HepG2 (cell line): ENCODE measurements around the gene SIK3. TPM values are rescaled to one million over a fixed set of nuclear protein-coding genes. Genes with fewer than 3 reads are reported as not detected.

Experiments
- CEBPZ ChIP-seq: IDR thresholded peaks from 2 replicates; pipeline ENCODE4 v1.6.1; 2012; ENCODE audit warnings: low read length, improper control_type of control experiment
- EEA1 ChIP-seq: sonication (generic); formaldehyde crosslinking; IDR thresholded peaks from 2 replicates; pipeline ENCODE4 v1.5.1; 2020; ENCODE audit warnings: mild to moderate bottlenecking, missing genetic modification reagents, borderline replicate concordance
- MEIS1 ChIP-seq: sonication (generic); formaldehyde crosslinking; IDR thresholded peaks from 2 replicates; pipeline ENCODE4 v1.9.0; 2021; ENCODE audit warnings: mild to moderate bottlenecking, missing genetic modification reagents, moderate library complexity, borderline replicate concordance
- MIER2 ChIP-seq: IDR thresholded peaks from 2 replicates; pipeline ENCODE4 v1.6.1; 2016; ENCODE audit warnings: missing biosample characterization, missing genetic modification reagents
- NFATC3 ChIP-seq: sonication (generic); formaldehyde crosslinking; IDR thresholded peaks from 2 replicates; pipeline ENCODE4 v1.5.1; 2020; ENCODE audit warnings: mild to moderate bottlenecking, missing genetic modification reagents
- ZBTB7B ChIP-seq: sonication (generic); formaldehyde crosslinking; IDR thresholded peaks from 2 replicates; pipeline ENCODE4 v1.4.0; 2020; ENCODE audit warnings: missing genetic modification reagents
- ZFP37 ChIP-seq: sonication (generic); formaldehyde crosslinking; IDR thresholded peaks from 2 replicates; pipeline ENCODE4 v1.4.0; 2020; ENCODE audit warnings: missing genetic modification reagents, borderline replicate concordance
- ZFP91 ChIP-seq: sonication (generic); formaldehyde crosslinking; IDR thresholded peaks from 2 replicates; pipeline ENCODE4 v1.9.0; 2022; ENCODE audit warnings: missing genetic modification reagents, mild to moderate bottlenecking, borderline replicate concordance
- ZNF33A ChIP-seq: sonication (generic); formaldehyde crosslinking; IDR thresholded peaks from 2 replicates; pipeline ENCODE4 v1.5.1; 2020; ENCODE audit warnings: missing genetic modification reagents, mild to moderate bottlenecking, moderate library complexity, borderline replicate concordance
- polyA plus RNA-seq, 8 experiments: library from polyadenylated mRNA; depleted of rRNA in 3 of 8; stranded (reverse) in 7 of 8; unstranded in 1 of 8; fragments of >200 nt; fragmentation: Illumina TruSeq in 4 of 8; extraction: Trizol in 4 of 8; gene quantifications; 2 replicates each; pipeline versions ENCODE4 v1.2.1 to v1.2.3, GENCODE V29; 2011 to 2016; ENCODE audit warnings: low read depth in 4 of 8, missing spikeins in 1 of 8, mixed read lengths in 1 of 8; ENCODE audit not compliant: insufficient read depth in 1 of 8
- total RNA-seq, 5 experiments: library from RNA; depleted of rRNA; stranded (reverse); fragments of >200 nt; fragmentation: Illumina TruSeq; extraction: Trizol; gene quantifications; 2 replicates each; pipeline ENCODE4 v1.2.3, GENCODE V29; 2016; ENCODE audit warnings: low read depth in 1 of 5
- TF ChIP-seq, protein P1 (sequence below): fragments of 450-650 bp; IDR thresholded peaks from 2 replicates; pipeline ENCODE4 v1.6.1; 2017; ENCODE audit warnings: mild to moderate bottlenecking
- TF ChIP-seq, protein P2 (sequence below): IDR thresholded peaks from 2 replicates; pipeline ENCODE4 v1.6.1; 2016
- TF ChIP-seq, protein P3 (sequence below): sonication (generic); formaldehyde crosslinking; conservative IDR thresholded peaks from 2 replicates; pipeline ENCODE4 v1.8.0; 2022; ENCODE audit warnings: mild to moderate bottlenecking, moderate library complexity, missing genetic modification reagents
- TF ChIP-seq, protein P4 (sequence below): sonication (generic); formaldehyde crosslinking; IDR thresholded peaks from 2 replicates; pipeline ENCODE4 v1.4.0; 2020; ENCODE audit warnings: missing genetic modification reagents

SIK3 gene
- total and polyA plus RNA-seq, 2 of the 13 experiments (the other 11 are each of a cell fraction or from before 2014, with no cell fraction given), result 5.7 to 9.8 TPM

DNA sequence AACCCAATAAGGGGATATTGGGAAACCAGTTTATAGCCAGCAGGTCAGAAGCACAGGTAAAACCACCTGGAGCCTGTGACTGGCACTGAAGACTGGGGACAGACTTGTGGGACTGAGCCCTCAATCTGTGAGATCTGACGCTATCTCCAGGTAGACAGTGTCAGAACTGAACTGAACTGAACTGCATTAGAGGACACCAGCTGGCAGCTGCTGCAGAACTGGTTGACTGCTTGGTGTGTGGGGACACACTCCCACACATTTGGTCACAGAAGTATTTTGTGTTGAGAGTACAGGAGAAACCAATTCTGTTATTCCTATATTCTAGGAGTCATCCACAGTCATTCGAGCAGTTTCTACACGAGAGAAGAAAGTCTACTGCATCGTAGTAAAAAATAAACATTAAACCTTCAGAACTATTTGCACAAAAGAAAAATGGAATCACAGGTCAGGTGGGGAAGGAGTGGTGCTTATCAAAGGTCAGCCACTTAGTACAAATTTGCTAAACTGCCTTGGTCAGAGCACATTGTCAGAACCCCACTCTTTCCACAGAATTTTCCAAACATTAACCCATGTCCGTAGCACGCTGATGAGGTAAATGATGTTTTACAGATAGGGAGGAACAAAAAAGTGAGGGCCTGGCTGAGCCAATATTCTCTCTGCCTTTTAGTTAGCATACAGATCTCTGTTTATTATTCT is 77.2 kb downstream of the SIK3 start (continued):
- TF ChIP-seq, protein P1, sequence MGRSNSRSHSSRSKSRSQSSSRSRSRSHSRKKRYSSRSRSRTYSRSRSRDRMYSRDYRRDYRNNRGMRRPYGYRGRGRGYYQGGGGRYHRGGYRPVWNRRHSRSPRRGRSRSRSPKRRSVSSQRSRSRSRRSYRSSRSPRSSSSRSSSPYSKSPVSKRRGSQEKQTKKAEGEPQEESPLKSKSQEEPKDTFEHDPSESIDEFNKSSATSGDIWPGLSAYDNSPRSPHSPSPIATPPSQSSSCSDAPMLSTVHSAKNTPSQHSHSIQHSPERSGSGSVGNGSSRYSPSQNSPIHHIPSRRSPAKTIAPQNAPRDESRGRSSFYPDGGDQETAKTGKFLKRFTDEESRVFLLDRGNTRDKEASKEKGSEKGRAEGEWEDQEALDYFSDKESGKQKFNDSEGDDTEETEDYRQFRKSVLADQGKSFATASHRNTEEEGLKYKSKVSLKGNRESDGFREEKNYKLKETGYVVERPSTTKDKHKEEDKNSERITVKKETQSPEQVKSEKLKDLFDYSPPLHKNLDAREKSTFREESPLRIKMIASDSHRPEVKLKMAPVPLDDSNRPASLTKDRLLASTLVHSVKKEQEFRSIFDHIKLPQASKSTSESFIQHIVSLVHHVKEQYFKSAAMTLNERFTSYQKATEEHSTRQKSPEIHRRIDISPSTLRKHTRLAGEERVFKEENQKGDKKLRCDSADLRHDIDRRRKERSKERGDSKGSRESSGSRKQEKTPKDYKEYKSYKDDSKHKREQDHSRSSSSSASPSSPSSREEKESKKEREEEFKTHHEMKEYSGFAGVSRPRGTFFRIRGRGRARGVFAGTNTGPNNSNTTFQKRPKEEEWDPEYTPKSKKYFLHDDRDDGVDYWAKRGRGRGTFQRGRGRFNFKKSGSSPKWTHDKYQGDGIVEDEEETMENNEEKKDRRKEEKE, result no peak
- TF ChIP-seq MIER2 (CRISPR knock-in tag), result no peak
- TF ChIP-seq MEIS1 (CRISPR knock-in tag), result no peak
- TF ChIP-seq, protein P2, sequence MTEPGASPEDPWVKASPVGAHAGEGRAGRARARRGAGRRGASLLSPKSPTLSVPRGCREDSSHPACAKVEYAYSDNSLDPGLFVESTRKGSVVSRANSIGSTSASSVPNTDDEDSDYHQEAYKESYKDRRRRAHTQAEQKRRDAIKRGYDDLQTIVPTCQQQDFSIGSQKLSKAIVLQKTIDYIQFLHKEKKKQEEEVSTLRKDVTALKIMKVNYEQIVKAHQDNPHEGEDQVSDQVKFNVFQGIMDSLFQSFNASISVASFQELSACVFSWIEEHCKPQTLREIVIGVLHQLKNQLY, result peak; percentile 73
- TF ChIP-seq NFATC3 (CRISPR knock-in tag), result no peak
- no peak for TF ChIP-seq ZBTB7B (CRISPR knock-in tag)
- no peak for TF ChIP-seq ZNF33A (CRISPR knock-in tag)
- TF ChIP-seq ZFP91 (CRISPR knock-in tag), result no peak
- no peak for TF ChIP-seq ZFP37 (CRISPR knock-in tag)
- TF ChIP-seq EEA1 (CRISPR knock-in tag), result no peak
- TF ChIP-seq, protein P3, sequence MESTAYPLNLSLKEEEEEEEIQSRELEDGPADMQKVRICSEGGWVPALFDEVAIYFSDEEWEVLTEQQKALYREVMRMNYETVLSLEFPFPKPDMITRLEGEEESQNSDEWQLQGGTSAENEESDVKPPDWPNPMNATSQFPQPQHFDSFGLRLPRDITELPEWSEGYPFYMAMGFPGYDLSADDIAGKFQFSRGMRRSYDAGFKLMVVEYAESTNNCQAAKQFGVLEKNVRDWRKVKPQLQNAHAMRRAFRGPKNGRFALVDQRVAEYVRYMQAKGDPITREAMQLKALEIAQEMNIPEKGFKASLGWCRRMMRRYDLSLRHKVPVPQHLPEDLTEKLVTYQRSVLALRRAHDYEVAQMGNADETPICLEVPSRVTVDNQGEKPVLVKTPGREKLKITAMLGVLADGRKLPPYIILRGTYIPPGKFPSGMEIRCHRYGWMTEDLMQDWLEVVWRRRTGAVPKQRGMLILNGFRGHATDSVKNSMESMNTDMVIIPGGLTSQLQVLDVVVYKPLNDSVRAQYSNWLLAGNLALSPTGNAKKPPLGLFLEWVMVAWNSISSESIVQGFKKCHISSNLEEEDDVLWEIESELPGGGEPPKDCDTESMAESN (CRISPR knock-in tag), result no peak
- TF ChIP-seq CEBPZ, result no peak
- TF ChIP-seq, protein P4, sequence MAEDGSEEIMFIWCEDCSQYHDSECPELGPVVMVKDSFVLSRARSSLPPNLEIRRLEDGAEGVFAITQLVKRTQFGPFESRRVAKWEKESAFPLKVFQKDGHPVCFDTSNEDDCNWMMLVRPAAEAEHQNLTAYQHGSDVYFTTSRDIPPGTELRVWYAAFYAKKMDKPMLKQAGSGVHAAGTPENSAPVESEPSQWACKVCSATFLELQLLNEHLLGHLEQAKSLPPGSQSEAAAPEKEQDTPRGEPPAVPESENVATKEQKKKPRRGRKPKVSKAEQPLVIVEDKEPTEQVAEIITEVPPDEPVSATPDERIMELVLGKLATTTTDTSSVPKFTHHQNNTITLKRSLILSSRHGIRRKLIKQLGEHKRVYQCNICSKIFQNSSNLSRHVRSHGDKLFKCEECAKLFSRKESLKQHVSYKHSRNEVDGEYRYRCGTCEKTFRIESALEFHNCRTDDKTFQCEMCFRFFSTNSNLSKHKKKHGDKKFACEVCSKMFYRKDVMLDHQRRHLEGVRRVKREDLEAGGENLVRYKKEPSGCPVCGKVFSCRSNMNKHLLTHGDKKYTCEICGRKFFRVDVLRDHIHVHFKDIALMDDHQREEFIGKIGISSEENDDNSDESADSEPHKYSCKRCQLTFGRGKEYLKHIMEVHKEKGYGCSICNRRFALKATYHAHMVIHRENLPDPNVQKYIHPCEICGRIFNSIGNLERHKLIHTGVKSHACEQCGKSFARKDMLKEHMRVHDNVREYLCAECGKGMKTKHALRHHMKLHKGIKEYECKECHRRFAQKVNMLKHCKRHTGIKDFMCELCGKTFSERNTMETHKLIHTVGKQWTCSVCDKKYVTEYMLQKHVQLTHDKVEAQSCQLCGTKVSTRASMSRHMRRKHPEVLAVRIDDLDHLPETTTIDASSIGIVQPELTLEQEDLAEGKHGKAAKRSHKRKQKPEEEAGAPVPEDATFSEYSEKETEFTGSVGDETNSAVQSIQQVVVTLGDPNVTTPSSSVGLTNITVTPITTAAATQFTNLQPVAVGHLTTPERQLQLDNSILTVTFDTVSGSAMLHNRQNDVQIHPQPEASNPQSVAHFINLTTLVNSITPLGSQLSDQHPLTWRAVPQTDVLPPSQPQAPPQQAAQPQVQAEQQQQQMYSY (CRISPR knock-in tag), result no peak
